Smooth muscle cell (in vitro differentiated cells): ENCODE measurements around the gene TNPO3. TPM values are rescaled to one million over a fixed set of nuclear protein-coding genes. Genes with fewer than 3 reads are reported as not detected.

Experiments used
- DNase-seq: peaks from one replicate; lab custom pipeline; 2025; ENCODE audit not compliant: unreplicated experiment; lab: John Stamatoyannopoulos, UW
- H2AFZ ChIP-seq: fragments of 200-600 bp; sonication (generic); 2 replicates; pipeline ENCODE4 v1.6.0; 2016; ENCODE audit warnings: antibody characterized with exemption, low read depth, mild to moderate bottlenecking
- H3F3A ChIP-seq: fragments of 200-600 bp; sonication (generic); 2 replicates; pipeline ENCODE4 v1.6.0; 2017; ENCODE audit warnings: antibody characterized with exemption, low read depth
- H3K27ac ChIP-seq: fragments of 200-600 bp; sonication (generic); 2 replicates; pipeline ENCODE4 v1.5.1; 2016; ENCODE audit warnings: low read depth, mild to moderate bottlenecking
- H3K27me3 ChIP-seq: fragments of 200-600 bp; sonication (generic); 2 replicates; pipeline ENCODE4 v1.6.1; 2016; ENCODE audit warnings: low read depth, mild to moderate bottlenecking
- H3K36me3 ChIP-seq: fragments of 200-600 bp; sonication (generic); 2 replicates; pipeline ENCODE4 v1.5.1; 2016; ENCODE audit warnings: low read depth
- H3K4me1 ChIP-seq: fragments of 200-600 bp; sonication (generic); 2 replicates; pipeline ENCODE4 v1.5.1; 2016; ENCODE audit warnings: low read depth
- H3K4me2 ChIP-seq: fragments of 200-600 bp; sonication (generic); 2 replicates; pipeline ENCODE4 v1.6.0; 2016; ENCODE audit warnings: mild to moderate bottlenecking
- H3K4me3 ChIP-seq: fragments of 200-600 bp; sonication (generic); 2 replicates; pipeline ENCODE4 v1.5.1; 2016; ENCODE audit warnings: mild to moderate bottlenecking
- H3K79me2 ChIP-seq: fragments of 200-600 bp; sonication (generic); 2 replicates; pipeline ENCODE4 v1.6.0; 2016; ENCODE audit warnings: low read depth, mild to moderate bottlenecking
- H3K9ac ChIP-seq: fragments of 200-600 bp; sonication (generic); 2 replicates; pipeline ENCODE4 v1.6.0; 2016; ENCODE audit warnings: low read depth
- H3K9me3 ChIP-seq: fragments of 200-600 bp; sonication (generic); replicated peaks from 2 replicates; pipeline ENCODE4 v1.5.1; 2016; ENCODE audit warnings: low read depth
- H4K20me1 ChIP-seq: fragments of 200-600 bp; sonication (generic); 2 replicates; pipeline ENCODE4 v1.6.0; 2016; ENCODE audit warnings: low read depth
- CTCF ChIP-seq: fragments of 200-600 bp; sonication (generic); IDR thresholded peaks from 2 replicates; pipeline ENCODE4 v1.5.1; 2017; ENCODE audit warnings: borderline replicate concordance, mild to moderate bottlenecking, antibody characterized with exemption; ENCODE audit not compliant: insufficient read depth, poor library complexity, severe bottlenecking
- WGBS: methylation state at CpG from one replicate; pipeline ENCODE4 v1.1.7; 2016; ENCODE audit warnings: low lambda C conversion rate; 5-methylcytosine and 5-hydroxymethylcytosine counted together
- polyA plus RNA-seq: library from polyadenylated mRNA; unstranded; fragments of >200 nt; fragmentation: Nextera tagmentation; extraction: Ambion mirVana; gene quantifications from 2 replicates; pipeline ENCODE4 v1.2.1, GENCODE V29; 2016
- total RNA-seq: library from RNA; depleted of rRNA; stranded (reverse); fragments of >200 nt; gene quantifications from 2 replicates; pipeline ENCODE4 v1.2.3, GENCODE V29; 2014

TNPO3 gene
- total and polyA plus RNA-seq, 2 experiments from 2014 or later = 28.4 to 41.3 TPM

GRCh38 chr7:128955981-128956380, 98.9 kb downstream of the TNPO3 start:
- no peak for TF ChIP-seq CTCF
- Histone ChIP-seq H3K4me2 (no peak overlapping the region), H2AFZ (no peak overlapping the region), H3K9ac (no peak overlapping the region), H3K4me1 (no peaks in the 10 kb centered on the region), H3K27me3 (no peaks in the 10 kb centered on the region), H3K36me3 (peaks cover 20% of the 10 kb centered on the region), H3K27ac (no peak overlapping the region), H3K79me2 (no peaks in the 10 kb centered on the region), H4K20me1 (peaks cover 7% of the 10 kb centered on the region), H3F3A (no peaks in the 10 kb centered on the region), H3K4me3 (no peak overlapping the region), H3K9me3 (no peaks in the 10 kb centered on the region)
- no peak for DNase-seq

- WGBS = 74% methylated on average over 15 of the region's 15 CpGs
- Histone ChIP-seq H3F3A (no peaks in the 10 kb centered on the region), H3K79me2 (no peaks in the 10 kb centered on the region), H3K36me3 (peaks cover 18% of the 10 kb centered on the region), H3K9ac (no peak overlapping the region), H3K4me3 (no peak overlapping the region), H3K4me2 (no peak overlapping the region), H4K20me1 (peaks cover 7% of the 10 kb centered on the region), H2AFZ (no peak overlapping the region), H3K4me1 (no peaks in the 10 kb centered on the region), H3K27me3 (no peaks in the 10 kb centered on the region), H3K27ac (no peak overlapping the region), H3K9me3 (no peaks in the 10 kb centered on the region)
- no peak for DNase-seq
- no peak for TF ChIP-seq CTCF
Observed at GRCh38 chr7:128954830-128955802, 99.8 kb downstream of the TNPO3 start.

GRCh38 chr7:128954150-128954549, 100.8 kb downstream of the TNPO3 start:
- TF ChIP-seq CTCF = no peak
- no peak for DNase-seq
- 97% methylated on average over 2 of the region's 2 CpGs for WGBS

More at GRCh38 chr7:128954150-128954549, 100.8 kb downstream of the TNPO3 start:
- H4K20me1 ChIP-seq = peaks cover 7% of the 10 kb centered on the region
- H3F3A ChIP-seq = no peaks in the 10 kb centered on the region
- no peak overlapping the region for H3K4me2 ChIP-seq
- H3K4me1 ChIP-seq = no peaks in the 10 kb centered on the region
- peaks cover 17% of the 10 kb centered on the region for H3K36me3 ChIP-seq
- no peak overlapping the region for H3K9ac ChIP-seq
- H3K27me3 ChIP-seq = no peaks in the 10 kb centered on the region
- no peak overlapping the region for H3K4me3 ChIP-seq
- no peak overlapping the region for H3K27ac ChIP-seq
- no peaks in the 10 kb centered on the region for H3K79me2 ChIP-seq
- no peaks in the 10 kb centered on the region for H3K9me3 ChIP-seq
- H2AFZ ChIP-seq = no peak overlapping the region
